ENCODE measurements around the gene DIAPH3.

The DIAPH3 gene

GRCh38 chr13:59951011-59951410 lies 212.7 kb downstream of the DIAPH3 start:
- DNase-seq = no peak

- no peak for DNase-seq
Measured at GRCh38 chr13:59950266-59950665, 213.5 kb downstream of the DIAPH3 start.

GRCh38 chr13:59948686-59949085 lies 215.0 kb downstream of the DIAPH3 start:
- no peak for DNase-seq

GRCh38 chr13:59946944-59947343 lies 216.8 kb downstream of the DIAPH3 start:
- no peak for DNase-seq

- no peak for DNase-seq
Measured at GRCh38 chr13:59931621-59932020, 232.1 kb downstream of the DIAPH3 start.

GRCh38 chr13:59924256-59924655 lies 239.5 kb downstream of the DIAPH3 start:
- no peak for DNase-seq

GRCh38 chr13:59915252-59915651 lies 248.5 kb downstream of the DIAPH3 start:
- DNase-seq = no peak

GRCh38 chr13:59914556-59914955 lies 249.2 kb downstream of the DIAPH3 start:
- no peak for DNase-seq

GRCh38 chr13:59906413-59907049 lies 257.2 kb downstream of the DIAPH3 start:
- DNase-seq = no peak

GRCh38 chr13:59901191-59901590 lies 262.5 kb downstream of the DIAPH3 start:
- DNase-seq = no peak

GRCh38 chr13:59898066-59898465 lies 265.7 kb downstream of the DIAPH3 start:
- no peak for DNase-seq

- DNase-seq = no peak
Measured at GRCh38 chr13:59893266-59893665, 270.5 kb downstream of the DIAPH3 start.

GRCh38 chr13:59891053-59891452 lies 272.7 kb downstream of the DIAPH3 start:
- no peak for DNase-seq

GRCh38 chr13:59890054-59890453 lies 273.7 kb downstream of the DIAPH3 start:
- no peak for DNase-seq

GRCh38 chr13:59888408-59888807 lies 275.3 kb downstream of the DIAPH3 start:
- DNase-seq = no peak

GRCh38 chr13:59885076-59885475 lies 278.7 kb downstream of the DIAPH3 start:
- no peak for DNase-seq

- DNase-seq = no peak
Measured at GRCh38 chr13:59883885-59884284, 279.8 kb downstream of the DIAPH3 start.

GRCh38 chr13:59880468-59880867 lies 283.3 kb downstream of the DIAPH3 start:
- DNase-seq = no peak

GRCh38 chr13:59879281-59879680 lies 284.4 kb downstream of the DIAPH3 start:
- no peak for DNase-seq

- no peak for DNase-seq
Measured at GRCh38 chr13:59877933-59878332, 285.8 kb downstream of the DIAPH3 start.

- DNase-seq = no peak
Measured at GRCh38 chr13:59874973-59875372, 288.8 kb downstream of the DIAPH3 start.

GRCh38 chr13:59873856-59874255 lies 289.9 kb downstream of the DIAPH3 start:
- DNase-seq = no peak

GRCh38 chr13:59873309-59873708 lies 290.4 kb downstream of the DIAPH3 start:
- no peak for DNase-seq

- DNase-seq = no peak
Measured at GRCh38 chr13:59867867-59868266, 295.9 kb downstream of the DIAPH3 start.

GRCh38 chr13:59865398-59865797 lies 298.3 kb downstream of the DIAPH3 start:
- no peak for DNase-seq

- no peak for DNase-seq
Measured at GRCh38 chr13:59863621-59864020, 300.1 kb downstream of the DIAPH3 start.
